Neural progenitor cell (in vitro differentiated cells): ENCODE results near the gene TEF.

ENCODE experiments used
- CTCF ChIP-seq: fragments of 200-600 bp; sonication (generic); IDR thresholded peaks from 2 replicates; pipeline ENCODE4 v1.5.1; 2017; ENCODE audit warnings: antibody characterized with exemption, mild to moderate bottlenecking
- EZH2 ChIP-seq: fragments of 200-600 bp; sonication (generic); IDR thresholded peaks from 2 replicates; pipeline ENCODE4 v1.6.1; 2017; ENCODE audit warnings: antibody characterized with exemption, mild to moderate bottlenecking, moderate library complexity
- EZH2phosphoT487 ChIP-seq: fragments of 200-600 bp; sonication (generic); IDR thresholded peaks from 2 replicates; pipeline ENCODE4 v1.6.1; 2017; ENCODE audit warnings: antibody characterized with exemption

GRCh38 chr22:41403532-41404318, 22.0 kb downstream of the TEF start:
- TF ChIP-seq CTCF = peak; percentile 96
- no peak for TF ChIP-seq EZH2phosphoT487
- TF ChIP-seq EZH2 = no peak
